Cardiac fibroblast (primary cell): ENCODE data around the gene EARS2.

Experiments used
- DNase-seq, 2 donors: peaks; one replicate each; pipeline versions ENCODE4 v3.0.0 to v3.0.0-alpha.2; 2010; ENCODE audit warnings: low read depth in 2 of 2
- H3K4me3 ChIP-seq, 2 donors: replicated peaks in 1 of 2; 1 replicate in 1 of 2; 2 replicates in 1 of 2; pipeline ENCODE4 v1.5.1; 2011; ENCODE audit warnings: low read depth in 2 of 2, low read length in 2 of 2, mild to moderate bottlenecking in 2 of 2, moderate library complexity in 1 of 2
- TF ChIP-seq, protein P1 (sequence below): IDR thresholded peaks from one replicate; pipeline ENCODE4 v1.5.1; 2011; ENCODE audit warnings: low read depth, mild to moderate bottlenecking, low read length, inconsistent platforms

EARS2 gene

GRCh38 chr16:23538919-23539278 lies 18.3 kb downstream of the EARS2 start:
- DNase-seq = no peak
- TF ChIP-seq, protein P1, sequence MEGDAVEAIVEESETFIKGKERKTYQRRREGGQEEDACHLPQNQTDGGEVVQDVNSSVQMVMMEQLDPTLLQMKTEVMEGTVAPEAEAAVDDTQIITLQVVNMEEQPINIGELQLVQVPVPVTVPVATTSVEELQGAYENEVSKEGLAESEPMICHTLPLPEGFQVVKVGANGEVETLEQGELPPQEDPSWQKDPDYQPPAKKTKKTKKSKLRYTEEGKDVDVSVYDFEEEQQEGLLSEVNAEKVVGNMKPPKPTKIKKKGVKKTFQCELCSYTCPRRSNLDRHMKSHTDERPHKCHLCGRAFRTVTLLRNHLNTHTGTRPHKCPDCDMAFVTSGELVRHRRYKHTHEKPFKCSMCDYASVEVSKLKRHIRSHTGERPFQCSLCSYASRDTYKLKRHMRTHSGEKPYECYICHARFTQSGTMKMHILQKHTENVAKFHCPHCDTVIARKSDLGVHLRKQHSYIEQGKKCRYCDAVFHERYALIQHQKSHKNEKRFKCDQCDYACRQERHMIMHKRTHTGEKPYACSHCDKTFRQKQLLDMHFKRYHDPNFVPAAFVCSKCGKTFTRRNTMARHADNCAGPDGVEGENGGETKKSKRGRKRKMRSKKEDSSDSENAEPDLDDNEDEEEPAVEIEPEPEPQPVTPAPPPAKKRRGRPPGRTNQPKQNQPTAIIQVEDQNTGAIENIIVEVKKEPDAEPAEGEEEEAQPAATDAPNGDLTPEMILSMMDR = no peak
- no peak overlapping the region for H3K4me3 ChIP-seq

- no peak for DNase-seq
- no peak overlapping the region for H3K4me3 ChIP-seq
- TF ChIP-seq, protein P1 = no peak
Measured at GRCh38 chr16:23537390-23537789, 19.8 kb downstream of the EARS2 start.

GRCh38 chr16:23535901-23536300 lies 21.2 kb downstream of the EARS2 start:
- no peak for DNase-seq
- TF ChIP-seq, protein P1 = no peak
- no peak overlapping the region for H3K4me3 ChIP-seq

DNA sequence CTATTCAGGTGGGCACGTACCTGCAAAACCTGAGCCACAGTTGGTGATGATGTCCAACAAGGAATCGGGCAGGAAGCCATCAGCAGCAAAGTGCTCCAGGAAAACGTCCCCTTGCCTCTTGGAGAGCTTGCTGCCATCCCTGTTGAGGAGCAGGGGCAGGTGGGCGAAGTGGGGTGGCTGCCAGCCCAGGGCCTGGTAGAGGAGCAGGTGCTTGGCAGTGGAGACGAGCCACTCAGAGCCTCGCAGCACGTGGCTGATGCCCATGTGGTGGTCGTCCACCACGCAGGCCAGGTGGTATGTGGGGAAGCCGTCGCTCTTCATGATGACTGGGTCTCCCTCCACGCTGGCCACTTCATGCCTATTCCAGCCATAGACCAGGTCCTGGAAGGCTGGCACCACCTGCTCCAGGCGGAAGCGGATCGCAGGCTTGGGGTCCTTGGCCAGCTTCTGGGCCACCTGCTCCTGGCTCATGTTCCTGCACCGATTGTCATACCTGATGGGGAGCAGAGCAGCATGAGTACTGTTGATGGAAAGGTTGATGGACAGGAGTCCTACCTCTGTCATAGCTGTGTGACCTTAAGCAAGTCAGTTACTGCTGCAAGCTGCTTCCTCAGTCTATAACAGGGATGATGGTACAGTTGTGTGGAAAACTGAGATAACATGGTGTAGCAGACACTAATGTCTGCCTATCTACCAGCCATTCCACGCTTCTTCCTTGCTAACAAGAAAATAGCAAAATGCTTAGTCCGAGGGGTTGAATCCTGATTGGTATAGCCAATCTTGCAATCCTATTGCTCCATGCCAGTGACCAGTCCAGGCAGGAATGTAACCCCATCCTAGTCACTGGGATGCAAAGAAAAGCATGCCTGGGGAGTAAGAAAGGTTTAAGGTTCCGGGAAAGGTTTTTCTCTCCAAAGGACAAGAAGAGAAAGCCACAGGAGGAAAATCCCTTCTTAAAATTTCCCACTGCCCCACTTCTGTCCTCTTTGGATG lies 22.0 kb downstream of the EARS2 start:
- TF ChIP-seq, protein P1 = no peak
- no peak for DNase-seq
- H3K4me3 ChIP-seq = no peak overlapping the region

DNA sequence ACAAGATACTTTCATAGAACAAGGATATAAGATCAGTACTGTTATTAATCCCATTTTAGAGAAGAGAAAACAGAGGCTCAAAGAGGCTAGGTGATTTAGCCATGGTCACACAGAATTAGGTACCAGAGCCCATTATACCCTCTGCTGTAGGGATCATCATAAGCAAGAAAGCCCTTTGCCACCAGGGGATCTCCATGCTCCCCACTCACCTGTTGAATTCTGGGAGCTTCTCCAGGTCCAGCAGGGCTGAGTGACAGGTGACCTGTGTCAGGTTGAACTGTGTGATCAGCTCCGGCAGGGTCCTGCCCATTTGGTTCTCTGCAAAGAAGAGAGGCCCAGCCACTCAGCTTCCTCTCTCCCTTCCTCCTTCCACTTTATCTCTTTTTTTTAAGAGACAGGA lies 24.7 kb downstream of the EARS2 start:
- no peak for DNase-seq
- TF ChIP-seq, protein P1 = no peak
- no peak overlapping the region for H3K4me3 ChIP-seq

GRCh38 chr16:23530062-23530461 lies 27.1 kb downstream of the EARS2 start:
- no peak for DNase-seq
- TF ChIP-seq, protein P1 = no peak
- H3K4me3 ChIP-seq = no peak overlapping the region
